ENCODE data around the gene GNB3.

DNA sequence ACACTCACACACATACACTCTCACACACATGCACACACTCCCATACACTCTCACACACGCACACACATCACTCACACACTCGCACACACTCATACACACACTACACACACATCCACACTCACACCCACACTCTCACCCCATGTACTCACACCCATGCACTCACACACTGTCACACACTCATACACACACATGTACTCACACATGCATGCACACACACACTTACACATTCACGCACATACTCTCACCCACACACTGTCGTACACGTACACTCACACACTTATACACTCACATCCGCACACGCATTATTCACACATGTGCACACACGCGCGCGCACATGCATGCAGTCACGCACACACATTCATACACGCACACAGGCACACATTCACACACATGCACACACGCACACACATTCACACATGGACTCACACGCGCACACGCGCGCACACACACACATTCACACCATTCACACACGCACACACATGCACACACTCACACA lies 23.0 kb upstream of the GNB3 start:
- TF ChIP-seq, protein P1, sequence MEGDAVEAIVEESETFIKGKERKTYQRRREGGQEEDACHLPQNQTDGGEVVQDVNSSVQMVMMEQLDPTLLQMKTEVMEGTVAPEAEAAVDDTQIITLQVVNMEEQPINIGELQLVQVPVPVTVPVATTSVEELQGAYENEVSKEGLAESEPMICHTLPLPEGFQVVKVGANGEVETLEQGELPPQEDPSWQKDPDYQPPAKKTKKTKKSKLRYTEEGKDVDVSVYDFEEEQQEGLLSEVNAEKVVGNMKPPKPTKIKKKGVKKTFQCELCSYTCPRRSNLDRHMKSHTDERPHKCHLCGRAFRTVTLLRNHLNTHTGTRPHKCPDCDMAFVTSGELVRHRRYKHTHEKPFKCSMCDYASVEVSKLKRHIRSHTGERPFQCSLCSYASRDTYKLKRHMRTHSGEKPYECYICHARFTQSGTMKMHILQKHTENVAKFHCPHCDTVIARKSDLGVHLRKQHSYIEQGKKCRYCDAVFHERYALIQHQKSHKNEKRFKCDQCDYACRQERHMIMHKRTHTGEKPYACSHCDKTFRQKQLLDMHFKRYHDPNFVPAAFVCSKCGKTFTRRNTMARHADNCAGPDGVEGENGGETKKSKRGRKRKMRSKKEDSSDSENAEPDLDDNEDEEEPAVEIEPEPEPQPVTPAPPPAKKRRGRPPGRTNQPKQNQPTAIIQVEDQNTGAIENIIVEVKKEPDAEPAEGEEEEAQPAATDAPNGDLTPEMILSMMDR (IDR thresholded peaks at IDR 0.05; ENCODE audit: low read depth, low read length) = no peak
- TF ChIP-seq EZH2phosphoT487 (IDR thresholded peaks at IDR 0.05; ENCODE audit: low read depth) = no peak

All from OCI-LY3 (cell line).